Caco-2 (cell line): ENCODE results near the gene MICU1. TPM values are rescaled to one million over a fixed set of nuclear protein-coding genes. Genes with fewer than 3 reads are reported as not detected.

Experiments
- BruUV-seq: library from RNA; stranded (reverse); fragments of 400-500 nt; replicated peaks from 2 replicates; lab custom pipeline; 2021; lab: Mats Ljungman, UMichigan
- CTCF ChIA-PET: fragments of 300-600 bp; sonication (Branson Sonifier 250); formaldehyde crosslinking; loops from one replicate; lab custom pipeline; 2022; ENCODE audit warnings: antibody characterized with exemption; lab: Charles Lee
- POLR2A ChIA-PET: fragments of 300-600 bp; sonication (Branson Sonifier 250); formaldehyde crosslinking; loops from one replicate; lab custom pipeline; 2022; ENCODE audit warnings: antibody characterized with exemption; lab: Charles Lee
- DNase-seq, 2 experiments: peaks; one replicate each; pipeline versions ENCODE4 v3.0.0 to v3.0.0-alpha.2; 2020 to 2022
- H3K27me3 ChIP-seq: replicated peaks from 2 replicates; pipeline ENCODE4 v1.6.0; 2011; ENCODE audit warnings: low read length; ENCODE audit not compliant: control insufficient read depth, insufficient read depth
- H3K36me3 ChIP-seq: 2 replicates; pipeline ENCODE4 v1.5.1; 2011; ENCODE audit warnings: low read length; ENCODE audit not compliant: control insufficient read depth, insufficient read depth
- H3K4me1 ChIP-seq: fragments of 250-450 bp; sonication (Bioruptor Pico); 2 replicates; pipeline ENCODE4 v1.5.1; 2020; ENCODE audit warnings: mild to moderate bottlenecking
- H3K4me3 ChIP-seq: 2 replicates; pipeline ENCODE4 v1.5.1; 2011; ENCODE audit warnings: low read depth, mild to moderate bottlenecking, control low read depth, low read length
- H3K9me3 ChIP-seq: fragments of 250-450 bp; sonication (Bioruptor Pico); 2 replicates; pipeline ENCODE4 v1.5.1; 2020; ENCODE audit warnings: mild to moderate bottlenecking, moderate library complexity
- H3K27ac Mint-ChIP-seq: one replicate; pipeline ENCODE4 v1.8.0; 2022; ENCODE audit warnings: mixed read lengths; ENCODE audit not compliant: unreplicated experiment
- H3K27me3 Mint-ChIP-seq: one replicate; pipeline ENCODE4 v1.8.0; 2022; ENCODE audit warnings: mixed read lengths; ENCODE audit not compliant: insufficient read depth, unreplicated experiment
- H3K36me3 Mint-ChIP-seq: one replicate; pipeline ENCODE4 v1.8.0; 2022; ENCODE audit warnings: mild to moderate bottlenecking, mixed read lengths; ENCODE audit not compliant: insufficient read depth, unreplicated experiment
- H3K4me1 Mint-ChIP-seq: one replicate; pipeline ENCODE4 v1.8.0; 2022; ENCODE audit warnings: low read depth, mixed read lengths; ENCODE audit not compliant: unreplicated experiment
- H3K4me3 Mint-ChIP-seq: one replicate; pipeline ENCODE4 v1.8.0; 2022; ENCODE audit warnings: mild to moderate bottlenecking, moderate library complexity, mixed read lengths; ENCODE audit not compliant: unreplicated experiment
- H3K9me3 Mint-ChIP-seq: one replicate; pipeline ENCODE4 v1.8.0; 2022; ENCODE audit warnings: mixed read lengths; ENCODE audit not compliant: unreplicated experiment
- CTCF ChIP-seq, 2 experiments: fragments of 200-600 bp in 1 of 2; IDR thresholded peaks; 1 replicate in 1 of 2; 2 replicates in 1 of 2; pipeline versions ENCODE4 v1.5.1 to v1.8.0; 2011 to 2022; ENCODE audit warnings: antibody characterized with exemption in 1 of 2, control low read depth in 1 of 2, inconsistent platforms in 1 of 2, low read depth in 1 of 2, low read length in 1 of 2, mild to moderate bottlenecking in 1 of 2, moderate library complexity in 1 of 2; ENCODE audit not compliant: insufficient read depth in 1 of 2, severe bottlenecking in 1 of 2, unreplicated experiment in 1 of 2
- intact Hi-C: fragments of 100-400 bp; cut with micrococcal nuclease; formaldehyde crosslinking; loops from one replicate; pipeline ENCODE4 v1.10.0; 2022; ENCODE audit not compliant: unreplicated experiment
- total RNA-seq: library from RNA; stranded (reverse); gene quantifications from 2 replicates; pipeline ENCODE4 v1.2.3, GENCODE V29; 2022

Gene MICU1
- total RNA-seq, 1 experiment from 2014 or later, result 83.2 TPM

DNA sequence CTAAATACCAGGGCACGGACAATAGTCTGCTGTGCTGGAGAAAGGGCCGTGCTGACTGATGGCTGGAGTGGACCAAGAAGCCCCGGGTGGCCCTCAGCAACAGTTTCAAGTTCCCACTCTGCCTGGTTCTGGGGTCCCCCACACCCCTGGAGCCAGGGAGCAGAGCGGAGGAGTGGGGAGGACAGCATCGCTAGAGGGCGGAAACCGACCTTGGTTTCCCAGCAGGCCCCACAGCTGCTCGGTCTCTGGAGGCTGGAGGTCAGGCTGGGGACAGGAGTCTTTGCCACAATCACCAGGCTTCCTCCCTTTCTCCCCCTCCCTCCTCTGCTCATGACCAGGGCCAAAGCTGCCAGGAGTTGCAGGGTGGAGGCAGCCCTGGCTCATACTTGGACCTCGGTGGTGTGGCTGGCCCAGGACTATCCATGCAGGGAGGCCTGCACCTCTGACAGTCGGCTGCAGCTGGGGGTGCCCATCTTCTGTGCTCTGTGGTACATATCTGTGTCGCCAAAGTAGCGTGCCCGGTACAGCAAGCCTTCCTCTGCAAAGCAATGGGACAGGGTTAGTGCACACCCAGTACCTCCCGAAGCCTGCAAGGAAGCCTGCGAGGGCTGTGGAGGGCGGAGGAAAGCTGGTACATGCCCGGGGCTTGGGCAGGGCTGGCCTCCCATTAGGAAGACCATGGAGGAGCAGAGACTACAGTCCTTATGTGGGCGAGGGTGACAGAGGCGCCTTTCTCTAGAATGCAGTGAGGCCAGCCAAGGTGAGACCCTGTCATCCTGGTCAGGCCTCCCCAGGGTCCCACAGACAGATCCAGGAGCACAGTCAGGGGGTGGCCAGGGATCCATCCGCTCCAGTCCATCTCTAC is 290.3 kb downstream of the MICU1 start:
- no peak for TF ChIP-seq CTCF (IDR thresholded peaks at IDR 0.05; ENCODE audit: insufficient read depth in 1 of 2, low read depth in 1 of 2, low read length in 1 of 2, severe bottlenecking in 1 of 2, unreplicated experiment in 1 of 2)
- intact Hi-C loops, result no loop called here
- Histone ChIP-seq H3K36me3 (peaks cover 3% of the 10 kb centered on the region; the same call in 1 of the 2 replicates), H3K4me3 (no peak overlapping the region), H3K27me3 (no peaks in the 10 kb centered on the region), H3K4me1 (0 out of 2 replicates have a peak, but pooled peaks cover 3% of the 10 kb centered on the region), H3K9me3 (no peaks in the 10 kb centered on the region)
- Mint-ChIP-seq H3K27me3 (no peaks in the 10 kb centered on the region), H3K27ac (no peak overlapping the region), H3K4me3 (no peak overlapping the region), H3K9me3 (no peaks in the 10 kb centered on the region), H3K4me1 (no peaks in the 10 kb centered on the region), H3K36me3 (peaks cover 57% of the 10 kb centered on the region)
- no peak for DNase-seq
- ChIA-PET POLR2A (no interaction called here), CTCF (no interaction called here)
- BruUV-seq, result no TSS peak

- Histone ChIP-seq H3K27me3 (no peaks in the 10 kb centered on the region), H3K9me3 (no peaks in the 10 kb centered on the region), H3K4me1 (0 out of 2 replicates have a peak, but pooled peaks cover 5% of the 10 kb centered on the region), H3K36me3 (peaks cover 2% of the 10 kb centered on the region; the same call in 1 of the 2 replicates), H3K4me3 (no peak overlapping the region)
- no peak overlapping the region for H3K27ac Mint-ChIP-seq
- intact Hi-C loops, result no loop called here
- no peak overlapping the region for H3K4me3 Mint-ChIP-seq
- BruUV-seq, result no TSS peak
- no peak for DNase-seq
- H3K4me1 Mint-ChIP-seq, result peaks cover 4% of the 10 kb centered on the region
- no peak for TF ChIP-seq CTCF (IDR thresholded peaks at IDR 0.05; ENCODE audit: insufficient read depth in 1 of 2, low read depth in 1 of 2, low read length in 1 of 2, severe bottlenecking in 1 of 2, unreplicated experiment in 1 of 2)
- POLR2A ChIA-PET, result no interaction called here
- no peaks in the 10 kb centered on the region for H3K27me3 Mint-ChIP-seq
- CTCF ChIA-PET, result no interaction called here
- H3K9me3 Mint-ChIP-seq, result no peaks in the 10 kb centered on the region
- H3K36me3 Mint-ChIP-seq, result peaks cover 56% of the 10 kb centered on the region
Observed at GRCh38 chr10:72334825-72335393, 291.0 kb downstream of the MICU1 start.

- H3K36me3 ChIP-seq, result peaks cover 2% of the 10 kb centered on the region; the same call in 1 of the 2 replicates
- ChIA-PET CTCF (no interaction called here), POLR2A (no interaction called here)
- H3K9me3 Mint-ChIP-seq, result no peaks in the 10 kb centered on the region
- no peak overlapping the region for H3K4me3 Mint-ChIP-seq
- no peaks in the 10 kb centered on the region for H3K27me3 Mint-ChIP-seq
- H3K4me1 ChIP-seq, result 0 out of 2 replicates have a peak, but pooled peaks cover 5% of the 10 kb centered on the region
- peak in 1 of 2 experiments; percentile 49 for DNase-seq
- H3K9me3 ChIP-seq, result no peaks in the 10 kb centered on the region
- H3K4me3 ChIP-seq, result no peak overlapping the region
- TF ChIP-seq CTCF (IDR thresholded peaks at IDR 0.05; ENCODE audit: insufficient read depth in 1 of 2, low read depth in 1 of 2, low read length in 1 of 2, severe bottlenecking in 1 of 2, unreplicated experiment in 1 of 2), result no peak
- peaks cover 57% of the 10 kb centered on the region for H3K36me3 Mint-ChIP-seq
- H3K27me3 ChIP-seq, result no peaks in the 10 kb centered on the region
- intact Hi-C loops, result no loop called here
- peaks cover 7% of the 10 kb centered on the region for H3K4me1 Mint-ChIP-seq
- H3K27ac Mint-ChIP-seq, result peak overlapping the region; percentile 54
- no TSS peak for BruUV-seq
Observed at GRCh38 chr10:72334196-72334824, 291.6 kb downstream of the MICU1 start.
